ENCODE data around the gene ATE1.

- no peak for TF ChIP-seq EP300 (IDR thresholded peaks at IDR 0.05)
- TF ChIP-seq, protein P1, sequence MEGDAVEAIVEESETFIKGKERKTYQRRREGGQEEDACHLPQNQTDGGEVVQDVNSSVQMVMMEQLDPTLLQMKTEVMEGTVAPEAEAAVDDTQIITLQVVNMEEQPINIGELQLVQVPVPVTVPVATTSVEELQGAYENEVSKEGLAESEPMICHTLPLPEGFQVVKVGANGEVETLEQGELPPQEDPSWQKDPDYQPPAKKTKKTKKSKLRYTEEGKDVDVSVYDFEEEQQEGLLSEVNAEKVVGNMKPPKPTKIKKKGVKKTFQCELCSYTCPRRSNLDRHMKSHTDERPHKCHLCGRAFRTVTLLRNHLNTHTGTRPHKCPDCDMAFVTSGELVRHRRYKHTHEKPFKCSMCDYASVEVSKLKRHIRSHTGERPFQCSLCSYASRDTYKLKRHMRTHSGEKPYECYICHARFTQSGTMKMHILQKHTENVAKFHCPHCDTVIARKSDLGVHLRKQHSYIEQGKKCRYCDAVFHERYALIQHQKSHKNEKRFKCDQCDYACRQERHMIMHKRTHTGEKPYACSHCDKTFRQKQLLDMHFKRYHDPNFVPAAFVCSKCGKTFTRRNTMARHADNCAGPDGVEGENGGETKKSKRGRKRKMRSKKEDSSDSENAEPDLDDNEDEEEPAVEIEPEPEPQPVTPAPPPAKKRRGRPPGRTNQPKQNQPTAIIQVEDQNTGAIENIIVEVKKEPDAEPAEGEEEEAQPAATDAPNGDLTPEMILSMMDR (IDR thresholded peaks at IDR 0.05), result no peak
Measured at GRCh38 chr10:121715076-121715475, 212.8 kb downstream of the ATE1 start.

Data from sigmoid colon (tissue), 4 donors.